GM18861 (cell line): Measurements from ENCODE around the gene CCDC201.

Experiments
- ATAC-seq: cut with Tn5 transposase; IDR thresholded peaks from one replicate; pipeline ENCODE4 v1.9.1; 2021; ENCODE audit not compliant: unreplicated experiment

Gene CCDC201, protein sequence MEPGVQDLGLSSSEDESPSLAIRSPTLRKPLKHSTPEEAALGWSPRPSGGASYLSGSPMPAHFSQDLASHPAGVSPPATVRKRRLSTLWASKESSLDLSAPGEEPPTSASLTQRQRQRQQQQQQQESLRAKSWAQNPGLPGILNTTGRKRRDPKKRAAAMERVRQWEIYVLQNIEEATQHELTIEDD

DNA sequence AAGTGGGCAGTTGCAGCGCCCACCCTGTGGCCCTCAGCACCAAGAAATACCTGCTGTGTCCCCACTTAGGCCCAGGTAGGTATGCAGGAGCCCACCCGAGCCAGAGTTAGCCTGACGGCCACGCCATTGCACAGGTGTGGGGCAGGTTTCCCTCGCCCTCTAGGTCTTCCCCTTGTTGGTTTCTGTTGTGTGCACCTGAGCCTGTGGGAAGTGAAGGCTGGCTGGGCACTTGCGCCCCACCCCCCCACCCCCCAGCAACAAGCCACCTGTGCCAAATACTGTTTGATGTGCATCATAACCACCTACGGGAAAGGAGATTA lies at the start of gene CCDC201:
Gene CCDC201 (minus strand): TSS at position 48 of the 320 bp plus-strand sequence. CDS start 75 bp downstream, outside the sequence.
- ATAC-seq: no peak

- ATAC-seq: no peak
Measured at GRCh38 chr7:45921699-45922519, 49.0 kb upstream of the CCDC201 start.

DNA sequence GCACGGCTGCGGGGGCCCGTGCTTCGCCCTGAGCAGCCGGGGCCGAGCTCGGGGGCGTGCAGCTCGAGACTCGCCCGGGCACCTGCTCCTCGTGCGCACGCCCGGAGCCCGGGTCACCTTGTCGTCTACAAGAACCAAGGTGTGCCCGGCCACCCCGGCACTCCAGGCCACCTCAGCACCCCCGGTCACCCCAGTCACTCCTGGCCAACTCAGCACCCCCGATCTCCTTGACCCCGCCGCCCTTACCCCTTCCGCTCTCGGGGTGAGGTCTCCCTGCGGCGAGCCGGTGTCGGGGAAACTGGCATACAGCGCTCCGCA lies 48.5 kb upstream of the CCDC201 start:
- no peak for ATAC-seq

DNA sequence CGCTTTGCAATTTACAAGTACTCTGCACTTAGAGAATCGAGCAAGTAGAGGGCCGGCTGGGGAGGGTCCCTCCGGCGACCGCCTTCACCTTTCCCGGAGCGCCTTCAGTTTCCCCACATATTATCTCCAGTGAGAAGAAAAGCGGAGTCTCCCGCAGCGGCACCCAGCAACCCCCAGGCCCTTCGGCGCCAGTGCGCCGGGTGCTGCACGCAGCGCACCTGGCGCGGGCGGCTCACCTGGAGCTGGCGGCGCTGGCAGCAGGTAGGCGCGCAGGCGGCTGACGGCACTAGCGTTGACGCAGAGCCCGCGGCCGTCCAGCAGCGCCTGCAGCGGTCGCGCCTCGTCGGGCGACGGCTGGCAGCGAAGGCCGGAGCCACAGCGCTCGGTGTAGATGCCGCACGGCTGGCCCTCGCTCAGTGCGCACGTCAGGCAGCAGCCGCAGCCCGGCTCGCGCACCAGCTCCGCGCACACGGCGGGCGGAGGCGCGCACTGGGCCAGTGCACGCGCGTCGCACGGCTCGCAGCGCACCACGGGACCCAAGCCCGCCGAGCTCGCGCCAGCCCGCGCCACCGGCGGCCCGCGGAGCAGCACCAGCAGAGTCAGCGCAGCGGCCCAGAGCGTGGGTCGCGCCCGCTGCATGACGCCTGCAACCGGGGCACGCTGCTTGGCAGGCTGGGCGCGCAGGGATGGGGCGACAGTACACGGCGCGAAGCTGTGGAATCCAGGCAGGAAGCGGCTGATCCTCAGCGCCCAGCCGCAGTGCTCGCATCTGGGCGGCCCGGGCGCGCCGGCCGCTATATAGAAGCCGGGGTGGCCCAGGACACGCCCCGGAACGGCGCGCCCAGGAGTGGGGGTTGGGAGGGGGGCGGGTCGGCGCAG lies 47.9 kb upstream of the CCDC201 start, which contains the start of gene IGFBP3:
Gene IGFBP3 (minus strand): TSS at position 771 of the 879 bp plus-strand sequence. CDS start 132 bp downstream, at position 639.
- no peak for ATAC-seq

- ATAC-seq: no peak
Measured at GRCh38 chr7:45919993-45920459, 47.1 kb upstream of the CCDC201 start.

DNA sequence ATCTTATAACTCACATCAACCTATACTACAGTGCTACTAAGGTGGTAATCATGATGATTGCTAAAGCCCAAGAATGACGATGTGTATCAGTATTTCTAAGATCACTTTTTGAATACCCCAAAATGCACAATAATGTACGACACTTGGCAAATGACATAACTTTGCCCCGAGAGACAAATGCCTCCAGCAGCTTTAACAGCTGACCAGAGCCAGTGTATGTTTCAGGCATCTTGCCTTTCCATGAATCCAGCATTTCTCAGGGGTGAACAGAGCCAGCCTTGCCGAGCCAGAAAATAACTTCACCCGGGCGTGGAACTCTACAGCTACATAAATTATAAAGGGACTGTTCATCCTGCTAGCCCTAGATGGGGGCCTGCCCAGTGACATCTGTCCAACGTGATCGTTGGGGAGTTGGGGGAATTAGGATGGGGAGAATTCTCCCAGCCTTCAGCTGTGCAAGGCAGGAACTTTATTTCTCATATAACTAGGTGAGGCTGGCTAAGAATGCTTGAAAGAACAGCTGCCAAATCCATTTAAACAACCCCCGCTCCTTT lies 46.4 kb upstream of the CCDC201 start:
- no peak for ATAC-seq

- no peak for ATAC-seq
Measured at GRCh38 chr7:45918556-45918955, 45.7 kb upstream of the CCDC201 start.

- peak; percentile 72 for ATAC-seq
Measured at GRCh38 chr7:45917658-45918057, 44.8 kb upstream of the CCDC201 start.

GRCh38 chr7:45917064-45917463 lies 44.2 kb upstream of the CCDC201 start:
- ATAC-seq: no peak

DNA sequence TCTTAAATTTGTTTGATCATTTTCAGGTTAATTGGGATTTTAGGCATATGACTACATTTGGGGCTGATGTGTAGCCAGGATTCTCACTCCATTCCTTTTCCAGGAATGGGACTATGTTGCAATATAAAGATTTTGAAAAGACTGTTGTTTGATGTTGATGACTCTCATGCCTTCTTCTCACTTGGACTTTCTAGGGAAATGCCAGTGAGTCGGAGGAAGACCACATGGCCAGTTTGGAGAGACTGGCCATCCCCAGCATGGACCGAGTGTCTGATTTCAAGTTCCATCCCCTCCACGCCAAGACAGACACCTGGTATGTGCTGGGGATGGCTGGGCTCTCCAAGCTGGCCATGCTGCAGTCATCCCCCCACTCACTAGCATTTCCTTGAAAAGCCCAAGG lies 42.7 kb upstream of the CCDC201 start:
- no peak for ATAC-seq

DNA sequence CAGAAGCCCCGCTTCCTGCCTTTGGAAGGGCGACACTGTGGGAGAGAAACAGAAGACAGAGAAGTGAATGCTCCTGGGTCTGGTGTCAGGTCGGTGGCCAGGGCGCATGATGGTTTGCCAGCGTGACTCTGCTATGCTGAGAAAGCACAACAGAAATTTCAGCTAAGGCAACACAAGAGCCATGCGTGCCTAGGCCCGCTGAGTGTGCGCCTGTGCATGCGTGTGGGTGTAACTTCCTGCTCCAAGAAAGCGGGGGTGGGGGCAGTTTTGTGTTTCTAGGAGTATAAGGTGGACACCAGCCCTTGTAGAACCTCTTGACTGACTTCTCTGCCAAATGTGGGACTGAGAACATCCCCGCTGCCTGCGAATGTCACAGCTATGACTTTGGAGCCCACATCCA lies 42.0 kb upstream of the CCDC201 start:
- ATAC-seq: no peak

DNA sequence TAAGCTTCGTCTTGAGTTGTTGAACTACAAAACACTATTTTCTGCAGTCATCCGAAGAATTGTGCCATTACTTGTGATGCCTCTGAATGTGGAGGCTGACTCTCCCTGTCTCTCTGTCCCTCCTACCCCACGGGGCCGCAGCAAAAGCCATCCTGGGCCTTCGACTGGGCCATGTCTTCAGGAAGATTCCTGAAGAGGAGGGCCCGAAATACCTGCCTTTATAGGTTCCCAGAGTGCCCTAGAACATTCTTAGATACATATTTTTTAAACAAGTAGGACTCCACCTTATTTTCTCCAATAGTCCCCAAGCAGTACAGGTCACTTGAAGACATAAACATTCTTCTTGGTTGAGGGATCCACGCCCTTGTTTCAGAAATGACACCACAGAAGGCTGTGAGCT lies 40.1 kb upstream of the CCDC201 start:
- no peak for ATAC-seq

DNA sequence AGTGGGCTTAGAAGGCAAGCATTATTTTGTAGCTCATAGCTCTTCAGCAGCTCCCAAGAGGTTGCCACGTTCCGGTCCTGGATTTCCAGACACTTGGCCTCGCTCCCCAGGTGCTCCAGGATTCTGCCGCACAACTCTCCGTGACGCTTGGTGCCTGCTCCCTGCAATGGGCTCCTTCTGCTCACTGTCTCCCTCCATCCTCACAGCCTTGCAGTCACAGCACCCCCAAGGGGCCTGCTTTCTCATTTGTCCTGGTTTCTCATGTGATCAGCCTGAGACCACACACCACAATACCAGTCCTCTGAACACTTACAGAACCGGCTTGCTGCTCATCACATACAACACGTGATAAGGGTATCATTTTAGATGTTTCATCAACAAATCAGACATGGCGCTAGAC lies 38.4 kb upstream of the CCDC201 start:
- ATAC-seq: no peak

DNA sequence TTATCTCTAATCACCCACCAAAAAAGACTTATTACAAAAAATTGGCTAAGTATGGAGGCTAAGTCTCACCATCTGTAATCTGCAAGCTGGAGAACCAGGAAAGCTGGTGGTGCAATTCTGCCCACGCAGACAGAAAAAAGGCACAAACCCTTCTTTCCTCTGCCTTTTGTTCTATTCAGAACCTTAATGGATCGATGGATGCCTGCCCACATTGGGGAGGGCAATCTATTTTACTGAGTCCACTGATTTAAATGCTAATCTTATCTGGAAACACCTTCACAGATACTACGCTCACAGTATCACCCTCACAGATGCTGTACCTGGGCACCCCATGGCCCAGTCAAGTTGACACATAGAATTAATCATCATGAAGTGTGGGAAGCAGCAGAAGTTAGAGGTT lies 38.0 kb upstream of the CCDC201 start:
- ATAC-seq: no peak

- ATAC-seq: no peak
Measured at GRCh38 chr7:45909561-45909960, 36.7 kb upstream of the CCDC201 start.

- no peak for ATAC-seq
Measured at GRCh38 chr7:45902820-45903219, 29.9 kb upstream of the CCDC201 start.

DNA sequence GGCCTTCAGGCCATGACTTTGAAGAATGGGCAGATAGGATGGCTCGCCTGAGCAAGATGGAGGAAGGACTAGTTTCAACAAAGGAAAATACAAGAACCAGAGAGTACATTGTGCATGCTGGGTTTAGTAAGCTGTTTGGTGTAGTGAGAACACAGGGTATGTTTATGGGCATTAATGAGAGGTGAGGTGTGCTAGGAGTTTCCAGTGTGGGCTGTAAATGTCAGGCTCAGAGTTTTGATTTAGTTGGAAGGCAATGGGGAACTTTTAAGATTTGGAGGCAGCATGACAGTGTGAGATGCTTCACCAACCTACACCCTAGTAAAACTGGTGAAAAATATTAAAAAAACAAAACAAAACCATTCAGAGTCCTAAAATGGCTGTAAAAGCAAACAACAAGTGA lies 28.7 kb upstream of the CCDC201 start:
- no peak for ATAC-seq

DNA sequence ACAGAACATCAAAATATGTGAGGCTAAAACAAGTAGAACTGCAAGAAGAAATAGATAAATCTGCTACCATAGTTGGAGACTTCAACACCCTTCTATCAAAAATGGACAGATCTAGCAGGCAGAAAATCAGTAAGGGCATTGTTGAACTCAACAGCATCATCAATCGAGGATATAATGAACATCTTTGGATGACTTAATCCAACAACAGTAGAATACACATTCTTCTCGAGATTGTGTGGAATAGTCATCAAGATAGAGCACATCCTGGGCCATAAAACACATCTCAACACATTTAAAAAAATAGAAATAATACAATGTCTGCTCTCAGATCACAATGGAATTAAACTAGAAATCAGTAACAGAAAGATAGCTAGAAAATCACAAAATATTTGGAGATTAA lies 25.3 kb upstream of the CCDC201 start:
- ATAC-seq: no peak

- no peak for ATAC-seq
Measured at GRCh38 chr7:45897042-45897690, 24.3 kb upstream of the CCDC201 start.

GRCh38 chr7:45894665-45895062 lies 21.8 kb upstream of the CCDC201 start:
- ATAC-seq: no peak
